GM12878 (cell line): ENCODE measurements around the gene KRT222. TPM values are rescaled to one million over a fixed set of nuclear protein-coding genes. Genes with fewer than 3 reads are reported as not detected.

Experiments
- ATAC-seq: fragments of 200-7000 bp; cut with Tn5 transposase; 3 replicates; pipeline ENCODE4 v1.9.1; 2020; ENCODE audit warnings: mild to moderate bottlenecking, moderate library complexity
- BruUV-seq: library from RNA; stranded (reverse); fragments of 400-500 nt; replicated peaks from 2 replicates; lab custom pipeline; 2021; lab: Mats Ljungman, UMichigan
- CTCF ChIA-PET: fragments of 300-600 bp; sonication (Branson Sonifier 250); formaldehyde crosslinking; extraction: SDS; loops from one replicate; lab custom pipeline; 2021; ENCODE audit warnings: inconsistent platforms; lab: Yijun Ruan, JAX
- POLR2A ChIA-PET: fragments of 350-600 bp; formaldehyde crosslinking; extraction: SDS; loops from one replicate; lab custom pipeline; 2021; ENCODE audit warnings: inconsistent platforms; lab: Charles Lee
- RAD21 ChIA-PET: fragments of 300-600 bp; sonication (Branson Sonifier 250); formaldehyde crosslinking; loops from one replicate; lab custom pipeline; 2023; ENCODE audit warnings: antibody characterized with exemption; ENCODE audit not compliant: unreplicated experiment; lab: Charles Lee
- SMC1A ChIA-PET: fragments of 300-600 bp; sonication (Branson Sonifier 250); formaldehyde crosslinking; loops from one replicate; lab custom pipeline; 2023; ENCODE audit not compliant: unreplicated experiment, uncharacterized antibody; lab: Charles Lee
- DNase-seq: peaks from one replicate; pipeline ENCODE4 v3.0.0-alpha.2; 2011; ENCODE audit warnings: low read depth, low spot score
- FAIRE-seq: peaks from 3 replicates; lab custom pipeline; 2011; peaks lifted over from hg19 to GRCh38; lab: Jason Lieb, UNC
- H2AFZ ChIP-seq: 2 replicates; pipeline ENCODE4 v1.6.0; 2011; ENCODE audit warnings: low read depth, low read length, control low read depth; ENCODE audit not compliant: control insufficient read depth
- H3K27ac ChIP-seq: 2 replicates; pipeline ENCODE4 v1.5.1; 2011; ENCODE audit warnings: control low read depth; ENCODE audit not compliant: control insufficient read depth, insufficient read depth
- H3K27me3 ChIP-seq, 2 experiments: replicated peaks in 1 of 2; 2 replicates each; pipeline versions ENCODE4 v1.6.0 to v1.6.1; 2011; ENCODE audit warnings: low read length in 1 of 2; ENCODE audit not compliant: control insufficient read depth in 2 of 2, insufficient read depth in 2 of 2
- H3K36me3 ChIP-seq, 2 experiments: 2 replicates each; pipeline ENCODE4 v1.5.1; 2011; ENCODE audit warnings: low read length in 1 of 2; ENCODE audit not compliant: control insufficient read depth in 2 of 2, insufficient read depth in 2 of 2
- H3K4me1 ChIP-seq: 2 replicates; pipeline ENCODE4 v1.6.1; 2011; ENCODE audit warnings: mild to moderate bottlenecking, low read length, moderate library complexity, mixed read lengths; ENCODE audit not compliant: control insufficient read depth, insufficient read depth
- H3K4me2 ChIP-seq: 2 replicates; pipeline ENCODE4 v1.6.0; 2011; ENCODE audit warnings: control low read depth; ENCODE audit not compliant: control insufficient read depth, insufficient read depth
- H3K4me3 ChIP-seq: fragments of 200-600 bp; sonication (generic); 2 replicates; pipeline ENCODE4 v1.5.1; 2016
- H3K79me2 ChIP-seq: 2 replicates; pipeline ENCODE4 v1.6.0; 2011; ENCODE audit warnings: low read length; ENCODE audit not compliant: control insufficient read depth, insufficient read depth
- H3K9ac ChIP-seq: 2 replicates; pipeline ENCODE4 v1.8.0; 2011; ENCODE audit warnings: low read length, control low read depth, mixed read lengths; ENCODE audit not compliant: control insufficient read depth, insufficient read depth
- H3K9me3 ChIP-seq: replicated peaks from 3 replicates; pipeline ENCODE4 v1.5.1; 2011; ENCODE audit warnings: mild to moderate bottlenecking, low read length; ENCODE audit not compliant: control insufficient read depth, insufficient read depth
- H4K20me1 ChIP-seq: 2 replicates; pipeline ENCODE4 v1.6.0; 2011; ENCODE audit not compliant: control insufficient read depth, insufficient read depth
- BMI1 ChIP-seq: fragments of 450-650 bp; IDR thresholded peaks from 2 replicates; pipeline ENCODE4 v1.6.1; 2016; ENCODE audit warnings: mild to moderate bottlenecking, moderate library complexity, borderline replicate concordance
- CBFB ChIP-seq: IDR thresholded peaks from 2 replicates; pipeline ENCODE4 v1.6.1; 2016; ENCODE audit warnings: antibody characterized with exemption, low read depth
- EGR1 ChIP-seq, 2 experiments: IDR thresholded peaks; 1 replicate in 1 of 2; 2 replicates in 1 of 2; pipeline ENCODE4 v1.6.1; 2011 to 2012; ENCODE audit warnings: low read depth in 2 of 2, low read length in 2 of 2, borderline replicate concordance in 1 of 2, mild to moderate bottlenecking in 1 of 2, moderate library complexity in 1 of 2
- POLR2AphosphoS5 ChIP-seq: IDR thresholded peaks from 2 replicates; pipeline ENCODE4 v1.6.1; 2011; ENCODE audit warnings: mild to moderate bottlenecking, low read length, inconsistent platforms
- PRDM15 ChIP-seq: fragments of 450-650 bp; formaldehyde crosslinking; IDR thresholded peaks from 2 replicates; pipeline ENCODE4 v1.4.0; 2020; ENCODE audit warnings: mild to moderate bottlenecking, moderate library complexity
- TARDBP ChIP-seq: IDR thresholded peaks from 2 replicates; pipeline ENCODE4 v1.6.1; 2016; ENCODE audit warnings: borderline replicate concordance
- ZNF207 ChIP-seq: fragments of 450-650 bp; IDR thresholded peaks from 2 replicates; pipeline ENCODE4 v1.6.1; 2014; ENCODE audit warnings: antibody characterized with exemption, mild to moderate bottlenecking, borderline replicate concordance
- ZNF24 ChIP-seq: fragments of 450-650 bp; IDR thresholded peaks from 2 replicates; pipeline ENCODE4 v1.6.1; 2017; ENCODE audit warnings: antibody characterized with exemption, mild to moderate bottlenecking
- ZNF384 ChIP-seq: IDR thresholded peaks from 2 replicates; pipeline ENCODE4 v1.6.1; 2012; ENCODE audit warnings: low read depth, mild to moderate bottlenecking, low read length, improper control_type of control experiment, borderline replicate concordance
- WGBS: methylation state at CpG from one replicate; pipeline ENCODE4 v1.1.6; 2016; ENCODE audit warnings: low lambda C conversion rate; ENCODE audit not compliant: insufficient replicate concordance, insufficient coverage; ENCODE audit errors: missing lambda C conversion rate; 5-methylcytosine and 5-hydroxymethylcytosine counted together
- in situ Hi-C: fragments of 300-500 bp; cut with MboI; formaldehyde crosslinking; loops from 9 replicates; pipeline ENCODE4 v1.14.3; 2018; ENCODE audit warnings: mixed read lengths
- intact Hi-C: fragments of 100-400 bp; cut with micrococcal nuclease; formaldehyde crosslinking; loops from one replicate; pipeline ENCODE4 v1.14.2; 2022; ENCODE audit not compliant: unreplicated experiment
- polyA plus RNA-seq, 11 experiments: library from polyadenylated mRNA; depleted of rRNA in 4 of 11; unstranded in 6 of 11; stranded (reverse) in 5 of 11; fragments of >200 nt; fragmentation: Nextera tagmentation in 4 of 11; fragmentation: Illumina TruSeq in 1 of 11; extraction: Ambion mirVana in 4 of 11; extraction: Trizol in 1 of 11; gene quantifications; 1 replicate in 1 of 11; 2 replicates in 10 of 11; pipeline versions ENCODE4 v1.2.1 to v1.2.3, GENCODE V29; 2011 to 2016; ENCODE audit warnings: inconsistent platforms in 2 of 11, missing spikeins in 2 of 11, low read depth in 1 of 11
- total RNA-seq, 4 experiments: library from RNA; depleted of rRNA in 3 of 4; stranded (reverse); fragments of >200 nt in 3 of 4; fragmentation: Illumina TruSeq in 1 of 4; extraction: Trizol in 1 of 4; gene quantifications; 2 replicates each; pipeline versions ENCODE4 v1.2.1 to v1.2.3, GENCODE V29; 2013 to 2021
- TF ChIP-seq, protein P1 (sequence below): fragments of 450-650 bp; IDR thresholded peaks from 2 replicates; pipeline ENCODE4 v1.6.1; 2017; ENCODE audit warnings: mild to moderate bottlenecking, low read depth, inconsistent platforms; ENCODE audit not compliant: poor library complexity, severe bottlenecking
- TF ChIP-seq, protein P2 (sequence below): IDR thresholded peaks from 2 replicates; pipeline ENCODE4 v1.6.1; 2012; ENCODE audit warnings: low read length, inconsistent platforms
- TF ChIP-seq, protein P3 (sequence below): fragments of 450-650 bp; IDR thresholded peaks from 2 replicates; pipeline ENCODE4 v1.6.1; 2017; ENCODE audit warnings: mild to moderate bottlenecking

Gene KRT222
- total and polyA plus RNA-seq, 10 of the 15 experiments (the other 5 are each of a cell fraction or from before 2014, with no cell fraction given), result 0.21 to 6.4 (median 0.54) TPM; not detected in 1

DNA sequence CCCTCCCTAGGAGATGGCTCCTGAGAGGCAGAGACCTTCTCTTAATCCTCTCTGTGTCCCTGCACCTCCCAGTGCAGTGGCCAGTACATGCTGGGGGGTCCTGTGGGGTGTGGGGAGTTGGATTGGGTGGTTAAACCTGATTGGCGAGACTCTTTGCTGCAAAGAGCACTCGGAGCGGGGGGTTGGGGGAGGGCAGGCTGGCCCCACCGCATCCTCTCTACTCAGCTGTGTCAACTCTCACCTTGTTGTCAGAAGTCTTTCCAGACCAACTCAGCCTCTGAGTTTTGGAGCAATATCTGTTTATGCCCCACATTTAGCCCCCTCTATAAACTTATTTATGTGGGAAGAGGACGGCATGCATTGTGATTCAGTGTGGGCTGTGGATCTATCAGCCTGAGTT lies 57.3 kb downstream of the KRT222 start (continued):
- no peak for TF ChIP-seq ZNF24
- TF ChIP-seq, protein P1, sequence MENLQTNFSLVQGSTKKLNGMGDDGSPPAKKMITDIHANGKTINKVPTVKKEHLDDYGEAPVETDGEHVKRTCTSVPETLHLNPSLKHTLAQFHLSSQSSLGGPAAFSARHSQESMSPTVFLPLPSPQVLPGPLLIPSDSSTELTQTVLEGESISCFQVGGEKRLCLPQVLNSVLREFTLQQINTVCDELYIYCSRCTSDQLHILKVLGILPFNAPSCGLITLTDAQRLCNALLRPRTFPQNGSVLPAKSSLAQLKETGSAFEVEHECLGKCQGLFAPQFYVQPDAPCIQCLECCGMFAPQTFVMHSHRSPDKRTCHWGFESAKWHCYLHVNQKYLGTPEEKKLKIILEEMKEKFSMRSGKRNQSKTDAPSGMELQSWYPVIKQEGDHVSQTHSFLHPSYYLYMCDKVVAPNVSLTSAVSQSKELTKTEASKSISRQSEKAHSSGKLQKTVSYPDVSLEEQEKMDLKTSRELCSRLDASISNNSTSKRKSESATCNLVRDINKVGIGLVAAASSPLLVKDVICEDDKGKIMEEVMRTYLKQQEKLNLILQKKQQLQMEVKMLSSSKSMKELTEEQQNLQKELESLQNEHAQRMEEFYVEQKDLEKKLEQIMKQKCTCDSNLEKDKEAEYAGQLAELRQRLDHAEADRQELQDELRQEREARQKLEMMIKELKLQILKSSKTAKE, result no peak
- TF ChIP-seq ZNF384, result no peak
- no peak for TF ChIP-seq CBFB
- TF ChIP-seq EGR1 (IDR thresholded peaks at IDR 0.05; ENCODE audit: borderline replicate concordance in 1 of 2, low read depth in 2 of 2, low read length in 2 of 2), result no peak

DNA sequence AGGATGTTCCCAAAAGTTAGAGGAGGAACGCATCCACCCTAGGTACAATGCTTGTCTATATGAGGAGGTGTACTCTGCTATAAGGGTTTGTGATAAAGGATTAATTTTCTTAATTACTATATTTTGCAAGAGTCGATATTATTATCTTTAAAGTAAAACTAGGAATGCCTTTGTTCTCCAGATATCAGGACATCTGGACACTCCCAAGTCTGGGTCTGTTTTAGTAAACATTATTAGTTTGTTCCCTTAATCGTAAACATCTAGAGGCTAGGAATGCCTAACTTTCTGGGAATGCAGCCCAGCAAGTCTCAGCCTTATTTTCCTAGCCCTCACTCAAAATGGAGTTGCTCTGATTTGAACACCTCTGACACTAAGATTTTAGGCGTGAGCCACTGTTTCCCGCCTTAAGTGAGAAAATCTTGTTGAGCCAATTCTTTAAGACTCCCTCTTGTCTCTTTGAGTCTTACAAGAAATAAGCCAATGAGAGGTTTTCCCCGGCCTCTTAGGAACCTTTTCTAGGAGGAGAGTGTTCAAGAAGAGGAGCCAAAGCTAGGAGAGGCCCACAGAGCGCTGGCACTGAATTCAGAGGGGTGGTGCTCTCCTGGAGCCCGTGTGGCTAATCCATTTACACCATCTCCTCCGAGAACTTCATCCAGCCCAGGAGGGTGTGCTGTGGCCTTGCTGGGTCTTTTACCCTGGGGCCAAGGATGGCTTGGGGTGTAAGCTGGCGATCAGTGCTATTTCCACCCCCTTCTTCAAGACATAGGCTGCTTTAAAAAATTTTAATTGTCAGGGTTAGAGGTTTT lies 58.2 kb downstream of the KRT222 start:
- Histone ChIP-seq H3K9me3 (peaks cover 3% of the 10 kb centered on the region; the same call in 2 of the 3 replicates), H3K4me3 (no peak overlapping the region), H2AFZ (no peak overlapping the region), H3K79me2 (no peaks in the 10 kb centered on the region), H3K36me3 (no peaks in the 10 kb centered on the region), H4K20me1 (no peaks in the 10 kb centered on the region), H3K4me2 (no peak overlapping the region), H3K4me1 (peaks cover 25% of the 10 kb centered on the region), H3K27ac (no peak overlapping the region), H3K9ac (no peak overlapping the region), H3K27me3 (no peaks in the 10 kb centered on the region)
- in situ Hi-C loops (no loop called here), intact Hi-C loops (no loop called here)
- CTCF ChIA-PET, result interaction anchor here (1.3 to 5.4 kb wide), 2 partner anchors 8 to 29 kb away, joined by 4 to 108 read pairs; no protein-coding TSS in a partner anchor
- BruUV-seq, result no TSS peak
- POLR2A ChIA-PET, result interaction anchor here (0.9 kb wide), 1 partner anchor 9 kb away, joined by 3 read pairs; no protein-coding TSS in a partner anchor
- FAIRE-seq (no peak), ATAC-seq (no peak), DNase-seq (no peak)
- 67% methylated on average over 10 of the region's 10 CpGs for WGBS
- RAD21 ChIA-PET, result interaction anchor here (1.0 kb wide), 1 partner anchor 9 kb away, joined by 5 read pairs; no protein-coding TSS in a partner anchor
- SMC1A ChIA-PET, result interaction anchor here (1.0 to 6.0 kb wide), 3 partner anchors 7 to 46 kb away, joined by 3 to 139 read pairs (median 4); no protein-coding TSS in a partner anchor
- TF ChIP-seq TARDBP, result no peak
- TF ChIP-seq, protein P2, sequence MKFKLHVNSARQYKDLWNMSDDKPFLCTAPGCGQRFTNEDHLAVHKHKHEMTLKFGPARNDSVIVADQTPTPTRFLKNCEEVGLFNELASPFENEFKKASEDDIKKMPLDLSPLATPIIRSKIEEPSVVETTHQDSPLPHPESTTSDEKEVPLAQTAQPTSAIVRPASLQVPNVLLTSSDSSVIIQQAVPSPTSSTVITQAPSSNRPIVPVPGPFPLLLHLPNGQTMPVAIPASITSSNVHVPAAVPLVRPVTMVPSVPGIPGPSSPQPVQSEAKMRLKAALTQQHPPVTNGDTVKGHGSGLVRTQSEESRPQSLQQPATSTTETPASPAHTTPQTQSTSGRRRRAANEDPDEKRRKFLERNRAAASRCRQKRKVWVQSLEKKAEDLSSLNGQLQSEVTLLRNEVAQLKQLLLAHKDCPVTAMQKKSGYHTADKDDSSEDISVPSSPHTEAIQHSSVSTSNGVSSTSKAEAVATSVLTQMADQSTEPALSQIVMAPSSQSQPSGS, result no peak
- TF ChIP-seq, protein P3, sequence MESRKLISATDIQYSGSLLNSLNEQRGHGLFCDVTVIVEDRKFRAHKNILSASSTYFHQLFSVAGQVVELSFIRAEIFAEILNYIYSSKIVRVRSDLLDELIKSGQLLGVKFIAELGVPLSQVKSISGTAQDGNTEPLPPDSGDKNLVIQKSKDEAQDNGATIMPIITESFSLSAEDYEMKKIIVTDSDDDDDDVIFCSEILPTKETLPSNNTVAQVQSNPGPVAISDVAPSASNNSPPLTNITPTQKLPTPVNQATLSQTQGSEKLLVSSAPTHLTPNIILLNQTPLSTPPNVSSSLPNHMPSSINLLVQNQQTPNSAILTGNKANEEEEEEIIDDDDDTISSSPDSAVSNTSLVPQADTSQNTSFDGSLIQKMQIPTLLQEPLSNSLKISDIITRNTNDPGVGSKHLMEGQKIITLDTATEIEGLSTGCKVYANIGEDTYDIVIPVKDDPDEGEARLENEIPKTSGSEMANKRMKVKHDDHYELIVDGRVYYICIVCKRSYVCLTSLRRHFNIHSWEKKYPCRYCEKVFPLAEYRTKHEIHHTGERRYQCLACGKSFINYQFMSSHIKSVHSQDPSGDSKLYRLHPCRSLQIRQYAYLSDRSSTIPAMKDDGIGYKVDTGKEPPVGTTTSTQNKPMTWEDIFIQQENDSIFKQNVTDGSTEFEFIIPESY, result no peak
- no peak for TF ChIP-seq PRDM15
- no peak for TF ChIP-seq BMI1
- no peak for TF ChIP-seq ZNF207
- TF ChIP-seq POLR2AphosphoS5, result no peak
